ENCODE measurements around the gene TIAM2. TPM values are rescaled to one million over a fixed set of nuclear protein-coding genes. Genes with fewer than 3 reads are reported as not detected.

Gene TIAM2
- total and polyA plus RNA-seq, 2 experiments from 2014 or later = 5.5 to 16.9 TPM

- Histone ChIP-seq H3K4me1 (ENCODE audit: insufficient read depth) (no peaks in the 10 kb centered on the region), H3K4me3 (no peak overlapping the region), H3K4me2 (no peak overlapping the region), H3K9me2 (replicated peaks; ENCODE audit: insufficient read depth) (no peaks in the 10 kb centered on the region), H3K27me3 (no peaks in the 10 kb centered on the region), H2AFZ (no peak overlapping the region), H4K20me1 (ENCODE audit: insufficient read depth, poor library complexity, severe bottlenecking) (no peaks in the 10 kb centered on the region), H3K79me2 (no peaks in the 10 kb centered on the region), H3K36me3 (replicated peaks; ENCODE audit: insufficient read depth, low read depth) (no peaks in the 10 kb centered on the region), H3K27ac (peak overlapping the region; percentile 46), H3K9me3 (ENCODE audit: low read depth) (no peaks in the 10 kb centered on the region)
- peak; percentile 51 for DNase-seq (ENCODE audit: low spot score)
- TF ChIP-seq CTCF (IDR thresholded peaks at IDR 0.05; ENCODE audit: poor library complexity) = no peak
- TF ChIP-seq EZH2phosphoT487 (IDR thresholded peaks at IDR 0.05; ENCODE audit: low read depth, severe bottlenecking, unreplicated experiment) = no peak
- no peak for TF ChIP-seq EZH2 (IDR thresholded peaks at IDR 0.05; ENCODE audit: borderline replicate concordance)
- 64% methylated on average over 10 of the region's 10 CpGs for WGBS (ENCODE audit: low lambda C conversion rate, missing lambda C conversion rate)
These were observed 131.8 kb downstream of the TIAM2 start for GRCh38 chr6:155126727-155127439.

GRCh38 chr6:155128977-155129376 is 133.9 kb downstream of the TIAM2 start:
- Histone ChIP-seq H2AFZ (no peak overlapping the region), H3K4me1 (ENCODE audit: insufficient read depth) (no peaks in the 10 kb centered on the region), H4K20me1 (ENCODE audit: insufficient read depth, poor library complexity, severe bottlenecking) (no peaks in the 10 kb centered on the region), H3K27me3 (no peaks in the 10 kb centered on the region), H3K4me3 (no peak overlapping the region), H3K9me2 (replicated peaks; ENCODE audit: insufficient read depth) (no peaks in the 10 kb centered on the region), H3K9me3 (ENCODE audit: low read depth) (no peaks in the 10 kb centered on the region), H3K4me2 (no peak overlapping the region), H3K27ac (no peak overlapping the region), H3K36me3 (replicated peaks; ENCODE audit: insufficient read depth, low read depth) (no peaks in the 10 kb centered on the region), H3K79me2 (no peaks in the 10 kb centered on the region)
- no peak for DNase-seq (ENCODE audit: low spot score)
- WGBS (ENCODE audit: low lambda C conversion rate, missing lambda C conversion rate) = 84% methylated on average over 4 of the region's 4 CpGs
- TF ChIP-seq EZH2 (IDR thresholded peaks at IDR 0.05; ENCODE audit: borderline replicate concordance) (no peak), CTCF (IDR thresholded peaks at IDR 0.05; ENCODE audit: poor library complexity) (no peak), EZH2phosphoT487 (IDR thresholded peaks at IDR 0.05; ENCODE audit: low read depth, severe bottlenecking, unreplicated experiment) (no peak)

- no peak overlapping the region for H3K4me3 ChIP-seq
These were observed 134.6 kb downstream of the TIAM2 start for GRCh38 chr6:155129744-155130143.

More at GRCh38 chr6:155129744-155130143, 134.6 kb downstream of the TIAM2 start:
- Histone ChIP-seq H4K20me1 (ENCODE audit: insufficient read depth, poor library complexity, severe bottlenecking) (no peaks in the 10 kb centered on the region), H3K36me3 (replicated peaks; ENCODE audit: insufficient read depth, low read depth) (no peaks in the 10 kb centered on the region), H3K79me2 (no peaks in the 10 kb centered on the region), H3K4me1 (ENCODE audit: insufficient read depth) (no peaks in the 10 kb centered on the region), H3K9me3 (ENCODE audit: low read depth) (no peaks in the 10 kb centered on the region), H3K27me3 (no peaks in the 10 kb centered on the region), H3K27ac (no peak overlapping the region), H3K4me2 (no peak overlapping the region), H3K9me2 (replicated peaks; ENCODE audit: insufficient read depth) (no peaks in the 10 kb centered on the region), H2AFZ (no peak overlapping the region)
- WGBS (ENCODE audit: low lambda C conversion rate, missing lambda C conversion rate) = 96% methylated on average over 14 of the region's 14 CpGs
- TF ChIP-seq CTCF (IDR thresholded peaks at IDR 0.05; ENCODE audit: poor library complexity) (no peak), EZH2phosphoT487 (IDR thresholded peaks at IDR 0.05; ENCODE audit: low read depth, severe bottlenecking, unreplicated experiment) (no peak), EZH2 (IDR thresholded peaks at IDR 0.05; ENCODE audit: borderline replicate concordance) (no peak)
- no peak for DNase-seq (ENCODE audit: low spot score)

Data from hepatocyte (in vitro differentiated cells).